HG02852 (cell line): ENCODE measurements around the gene BRD4.
"Not testable (repeated sequence)": the region's sequence is repeated elsewhere in the genome, so short reads cannot be mapped to it uniquely, and the experiment has no call there.

Source experiments
- ATAC-seq: cut with Tn5 transposase; IDR thresholded peaks from one replicate; pipeline ENCODE4 v1.9.1; 2021; ENCODE audit warnings: mild to moderate bottlenecking, moderate library complexity; ENCODE audit not compliant: unreplicated experiment

The BRD4 gene

GRCh38 chr19:15332311-15332996 lies at the start of gene BRD4:
Gene BRD4 (minus strand): TSS chr19:15332539. CDS start chr19:15273099, 59,440 bp downstream.
- ATAC-seq = peak; percentile 49

GRCh38 chr19:15381864-15382263 lies 49.5 kb upstream of the BRD4 start:
- no peak for ATAC-seq

- ATAC-seq = no peak
Observed at GRCh38 chr19:15381429-15381828, 49.1 kb upstream of the BRD4 start.

GRCh38 chr19:15379999-15380647 lies 47.8 kb upstream of the BRD4 start:
- ATAC-seq = peak; percentile 10

- ATAC-seq = peak; percentile 86
Observed at GRCh38 chr19:15379083-15379998, 47.0 kb upstream of the BRD4 start, which contains the start of gene AKAP8. Gene AKAP8 (minus strand): TSS chr19:15379787. CDS start chr19:15379731, 56 bp downstream.

GRCh38 chr19:15378534-15379082 lies 46.3 kb upstream of the BRD4 start:
- ATAC-seq = no peak

- no peak for ATAC-seq
Observed at GRCh38 chr19:15374796-15375440, 42.6 kb upstream of the BRD4 start.

- no peak for ATAC-seq
Observed at GRCh38 chr19:15374105-15374651, 41.8 kb upstream of the BRD4 start.

- ATAC-seq = no peak
Observed at GRCh38 chr19:15373644-15374043, 41.3 kb upstream of the BRD4 start.

- no peak for ATAC-seq
Observed at GRCh38 chr19:15372891-15373301, 40.6 kb upstream of the BRD4 start.

GRCh38 chr19:15372470-15372869 lies 40.1 kb upstream of the BRD4 start:
- ATAC-seq = no peak

GRCh38 chr19:15371786-15372380 lies 39.5 kb upstream of the BRD4 start:
- no peak for ATAC-seq

GRCh38 chr19:15371119-15371518 lies 38.8 kb upstream of the BRD4 start:
- no peak for ATAC-seq

GRCh38 chr19:15369594-15369891 lies 37.2 kb upstream of the BRD4 start:
- ATAC-seq = no peak

GRCh38 chr19:15368798-15369593 lies 36.7 kb upstream of the BRD4 start:
- no peak for ATAC-seq

GRCh38 chr19:15368051-15368632 lies 35.8 kb upstream of the BRD4 start:
- ATAC-seq = no peak

- no peak for ATAC-seq
Observed at GRCh38 chr19:15367439-15367838, 35.1 kb upstream of the BRD4 start.

- ATAC-seq = no peak
Observed at GRCh38 chr19:15365264-15365663, 32.9 kb upstream of the BRD4 start.

- ATAC-seq = not testable (repeated sequence)
Observed at GRCh38 chr19:15363791-15364190, 31.5 kb upstream of the BRD4 start.
